Measurements from ENCODE around the gene OR6B3.

- no peak for TF ChIP-seq POLR2A (IDR thresholded peaks at IDR 0.05)
- TF ChIP-seq, protein P1, sequence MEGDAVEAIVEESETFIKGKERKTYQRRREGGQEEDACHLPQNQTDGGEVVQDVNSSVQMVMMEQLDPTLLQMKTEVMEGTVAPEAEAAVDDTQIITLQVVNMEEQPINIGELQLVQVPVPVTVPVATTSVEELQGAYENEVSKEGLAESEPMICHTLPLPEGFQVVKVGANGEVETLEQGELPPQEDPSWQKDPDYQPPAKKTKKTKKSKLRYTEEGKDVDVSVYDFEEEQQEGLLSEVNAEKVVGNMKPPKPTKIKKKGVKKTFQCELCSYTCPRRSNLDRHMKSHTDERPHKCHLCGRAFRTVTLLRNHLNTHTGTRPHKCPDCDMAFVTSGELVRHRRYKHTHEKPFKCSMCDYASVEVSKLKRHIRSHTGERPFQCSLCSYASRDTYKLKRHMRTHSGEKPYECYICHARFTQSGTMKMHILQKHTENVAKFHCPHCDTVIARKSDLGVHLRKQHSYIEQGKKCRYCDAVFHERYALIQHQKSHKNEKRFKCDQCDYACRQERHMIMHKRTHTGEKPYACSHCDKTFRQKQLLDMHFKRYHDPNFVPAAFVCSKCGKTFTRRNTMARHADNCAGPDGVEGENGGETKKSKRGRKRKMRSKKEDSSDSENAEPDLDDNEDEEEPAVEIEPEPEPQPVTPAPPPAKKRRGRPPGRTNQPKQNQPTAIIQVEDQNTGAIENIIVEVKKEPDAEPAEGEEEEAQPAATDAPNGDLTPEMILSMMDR (IDR thresholded peaks at IDR 0.05): no peak
These were observed 45.0 kb upstream of the OR6B3 start for GRCh38 chr2:240098349-240098748.
